Lung (tissue), 12 donors: Measurements from ENCODE around the gene HOXD11. TPM values are rescaled to one million over a fixed set of nuclear protein-coding genes. Genes with fewer than 3 reads are reported as not detected.

ENCODE experiments used
- ATAC-seq: fragments of 200-7000 bp; cut with Tn5 transposase; one replicate; pipeline ENCODE4 v1.9.1; 2020; ENCODE audit warnings: moderate number of reproducible peaks; ENCODE audit not compliant: insufficient read depth, low FRiP score
- DNase-seq, 3 donors: peaks; one replicate each; pipeline ENCODE4 v3.0.0-alpha.2; 2013 to 2017
- H3K27ac ChIP-seq, 2 donors: one replicate each; pipeline ENCODE4 v1.5.1; 2013; ENCODE audit warnings: mild to moderate bottlenecking in 2 of 2, moderate library complexity in 2 of 2, control low read depth in 1 of 2, inconsistent platforms in 1 of 2, low read depth in 1 of 2, low read length in 1 of 2
- H3K27me3 ChIP-seq, 3 donors: one replicate each; pipeline ENCODE4 v1.5.1; 2013; ENCODE audit warnings: low read length in 2 of 3; ENCODE audit not compliant: control insufficient read depth in 3 of 3, insufficient read depth in 3 of 3
- H3K36me3 ChIP-seq, 4 donors: one replicate each; pipeline ENCODE4 v1.5.1; 2013; ENCODE audit warnings: low read length in 4 of 4, mild to moderate bottlenecking in 1 of 4, moderate library complexity in 1 of 4; ENCODE audit not compliant: control insufficient read depth in 4 of 4, insufficient read depth in 4 of 4
- H3K4me1 ChIP-seq, 5 donors: one replicate each; pipeline ENCODE4 v1.5.1; 2013; ENCODE audit warnings: low read length in 5 of 5, mild to moderate bottlenecking in 2 of 5, moderate library complexity in 1 of 5; ENCODE audit not compliant: control insufficient read depth in 5 of 5, insufficient read depth in 5 of 5
- H3K4me3 ChIP-seq: one replicate; pipeline ENCODE4 v1.5.1; 2013; ENCODE audit warnings: mild to moderate bottlenecking, control low read depth, moderate library complexity
- H3K9ac ChIP-seq, 2 donors: one replicate each; pipeline ENCODE4 v1.5.1; 2013; ENCODE audit warnings: low read length in 2 of 2, control low read depth in 1 of 2; ENCODE audit not compliant: insufficient read depth in 1 of 2
- H3K9me3 ChIP-seq, 4 donors: one replicate each; pipeline ENCODE4 v1.5.1; 2013; ENCODE audit warnings: low read length in 3 of 4, mild to moderate bottlenecking in 1 of 4, moderate library complexity in 1 of 4; ENCODE audit not compliant: control insufficient read depth in 4 of 4, insufficient read depth in 3 of 4
- WGBS, 2 donors: extraction: QIAGEN DNeasy Blood & Tissue Kit; methylation state at CpG; one replicate each; pipeline ENCODE4 v1.1.7; 2013; 5-methylcytosine and 5-hydroxymethylcytosine counted together
- polyA plus RNA-seq, 2 donors: library from polyadenylated mRNA; stranded (reverse); fragments of 200-250 nt; gene quantifications; one replicate each; pipeline ENCODE4 v1.2.1, GENCODE V29; 2013
- total RNA-seq, 2 donors: library from RNA; depleted of rRNA in 1 of 2; stranded (reverse); fragments of >200 nt in 1 of 2; gene quantifications; one replicate each; pipeline ENCODE4 v1.2.1, GENCODE V29; 2014 to 2021
- TF ChIP-seq, protein P1 (sequence below): IDR thresholded peaks from 2 replicates; pipeline ENCODE4 v1.5.1; 2012; ENCODE audit warnings: mild to moderate bottlenecking; ENCODE audit errors: control extremely low read depth, extremely low read depth
- donor health status: control.
- donor health status: control.
- donor health status: Bipolar disorder and iron deficiency.
- donor health status: healthy.
- donor health status: DM: yes; HTN: yes; CAD: no.

The HOXD11 gene
- total and polyA plus RNA-seq, 4 donors = not detected

GRCh38 chr2:176103194-176103593 lies 3.9 kb upstream of the HOXD11 start:
- no peak for ATAC-seq
- H3K27ac ChIP-seq = no peak overlapping the region
- H3K9ac ChIP-seq = no peak overlapping the region
- H3K4me1 ChIP-seq = peaks cover 0 to 17% (median 4%) of the 10 kb centered on the region in 5 donors
- H3K27me3 ChIP-seq = peaks cover 51 to 93% (median 85%) of the 10 kb centered on the region in 3 donors
- H3K4me3 ChIP-seq = no peak overlapping the region
- no peaks in the 10 kb centered on the region for H3K36me3 ChIP-seq
- WGBS, 2 donors = 22 to 25% methylated on average over 7 of the region's 7 CpGs
- TF ChIP-seq, protein P1, sequence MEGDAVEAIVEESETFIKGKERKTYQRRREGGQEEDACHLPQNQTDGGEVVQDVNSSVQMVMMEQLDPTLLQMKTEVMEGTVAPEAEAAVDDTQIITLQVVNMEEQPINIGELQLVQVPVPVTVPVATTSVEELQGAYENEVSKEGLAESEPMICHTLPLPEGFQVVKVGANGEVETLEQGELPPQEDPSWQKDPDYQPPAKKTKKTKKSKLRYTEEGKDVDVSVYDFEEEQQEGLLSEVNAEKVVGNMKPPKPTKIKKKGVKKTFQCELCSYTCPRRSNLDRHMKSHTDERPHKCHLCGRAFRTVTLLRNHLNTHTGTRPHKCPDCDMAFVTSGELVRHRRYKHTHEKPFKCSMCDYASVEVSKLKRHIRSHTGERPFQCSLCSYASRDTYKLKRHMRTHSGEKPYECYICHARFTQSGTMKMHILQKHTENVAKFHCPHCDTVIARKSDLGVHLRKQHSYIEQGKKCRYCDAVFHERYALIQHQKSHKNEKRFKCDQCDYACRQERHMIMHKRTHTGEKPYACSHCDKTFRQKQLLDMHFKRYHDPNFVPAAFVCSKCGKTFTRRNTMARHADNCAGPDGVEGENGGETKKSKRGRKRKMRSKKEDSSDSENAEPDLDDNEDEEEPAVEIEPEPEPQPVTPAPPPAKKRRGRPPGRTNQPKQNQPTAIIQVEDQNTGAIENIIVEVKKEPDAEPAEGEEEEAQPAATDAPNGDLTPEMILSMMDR = no peak
- peaks cover 0 to 12% (median 0%) of the 10 kb centered on the region in 4 donors for H3K9me3 ChIP-seq
- DNase-seq = no peak

GRCh38 chr2:176103742-176104315 lies 3.3 kb upstream of the HOXD11 start:
- DNase-seq = no peak
- Histone ChIP-seq H3K4me1 (peaks cover 0 to 17% (median 4%) of the 10 kb centered on the region in 5 donors), H3K4me3 (no peak overlapping the region), H3K36me3 (no peaks in the 10 kb centered on the region), H3K9me3 (peaks cover 0 to 12% (median 0%) of the 10 kb centered on the region in 4 donors), H3K9ac (no peak overlapping the region), H3K27ac (no peak overlapping the region), H3K27me3 (peaks cover 48 to 93% (median 84%) of the 10 kb centered on the region in 3 donors)
- WGBS, 2 donors = 5 to 7% methylated on average over 17 of the region's 17 CpGs
- TF ChIP-seq, protein P1 = no peak
- ATAC-seq = no peak

DNA sequence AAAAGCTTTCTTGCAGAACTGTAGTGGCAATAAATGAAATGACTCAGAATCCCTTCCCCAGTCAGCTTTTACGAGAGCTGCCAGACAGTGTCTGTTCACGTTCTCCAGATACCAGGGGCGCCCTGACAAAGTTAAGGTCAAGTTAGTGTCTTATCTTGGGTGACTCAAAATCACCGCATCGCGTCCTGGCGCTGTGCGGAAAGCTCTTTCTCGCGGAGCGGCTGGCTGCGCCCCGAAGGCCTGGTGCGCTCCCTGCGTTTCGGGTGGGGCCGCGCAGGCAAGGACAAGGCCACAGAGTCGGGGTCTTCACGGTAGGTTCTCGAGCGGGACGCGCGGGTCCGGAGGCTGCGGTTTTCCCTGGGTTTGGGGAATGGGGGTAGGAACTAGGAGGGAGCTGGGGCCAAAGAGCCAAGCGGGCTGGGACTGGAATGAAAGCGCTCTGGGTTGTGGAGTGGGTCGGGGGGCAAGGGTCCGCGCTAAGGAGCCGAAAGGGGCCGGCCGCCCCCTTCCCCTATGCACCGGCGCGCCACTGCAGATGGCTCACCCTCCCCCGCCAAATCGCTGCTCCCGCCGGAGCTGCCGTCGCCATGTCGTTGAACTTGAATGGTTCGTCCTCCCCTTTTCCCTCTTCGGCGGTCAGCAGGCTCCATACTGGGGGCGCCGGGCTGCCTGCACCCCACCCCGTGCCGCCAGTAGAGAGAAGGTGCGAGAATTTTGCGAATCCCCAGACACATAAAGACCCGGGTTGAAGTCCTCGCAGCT lies 2.6 kb upstream of the HOXD11 start:
- Histone ChIP-seq H3K36me3 (no peaks in the 10 kb centered on the region), H3K4me3 (no peak overlapping the region), H3K27ac (no peak overlapping the region), H3K4me1 (peaks cover 0 to 17% (median 4%) of the 10 kb centered on the region in 5 donors), H3K9me3 (peaks cover 0 to 13% (median 0%) of the 10 kb centered on the region in 4 donors), H3K9ac (no peak overlapping the region), H3K27me3 (peaks cover 46 to 93% (median 84%) of the 10 kb centered on the region in 3 donors)
- TF ChIP-seq, protein P1 = no peak
- ATAC-seq = no peak
- WGBS, 2 donors = 3 to 6% methylated on average over 53 to 56 of the region's 56 CpGs
- no peak for DNase-seq
